CD4-positive, alpha-beta T cell (primary cell): ENCODE data around the gene CDK14. TPM values are rescaled to one million over a fixed set of nuclear protein-coding genes. Genes with fewer than 3 reads are reported as not detected.

ENCODE experiments used
- ATAC-seq: fragments of 200-7000 bp; cut with Tn5 transposase; one replicate; pipeline ENCODE4 v1.10.0; 2022; ENCODE audit warnings: mild to moderate bottlenecking; ENCODE audit not compliant: poor library complexity
- CTCF ChIA-PET: fragments of 350-600 bp; sonication (Branson Sonifier 250); formaldehyde crosslinking; loops from one replicate; lab custom pipeline; 2021; ENCODE audit warnings: antibody characterized with exemption, inconsistent platforms; lab: Charles Lee
- POLR2A ChIA-PET: fragments of 350-600 bp; sonication (Branson Sonifier 250); formaldehyde crosslinking; loops from one replicate; lab custom pipeline; 2021; ENCODE audit warnings: antibody characterized with exemption, inconsistent platforms; lab: Charles Lee
- DNase-seq, 14 experiments: peaks; one replicate each; pipeline ENCODE4 v3.0.0-alpha.2; 2013 to 2020; ENCODE audit warnings: mixed read lengths in 2 of 14
- H3K27ac ChIP-seq, 2 donors: one replicate each; pipeline versions ENCODE4 v1.5.1 to v1.7.0; 2013; ENCODE audit warnings: low read length in 2 of 2, low read depth in 1 of 2, mild to moderate bottlenecking in 1 of 2
- H3K27me3 ChIP-seq, 2 experiments: 1 replicate in 1 of 2; 2 replicates in 1 of 2; pipeline versions ENCODE4 v1.6.1 to v1.7.0; 2013; ENCODE audit warnings: low read length in 2 of 2, control low read depth in 1 of 2, mild to moderate bottlenecking in 1 of 2, moderate library complexity in 1 of 2; ENCODE audit not compliant: insufficient read depth in 2 of 2, control insufficient read depth in 1 of 2
- H3K36me3 ChIP-seq: one replicate; pipeline ENCODE4 v1.6.1; 2013; ENCODE audit warnings: low read length, control low read depth; ENCODE audit not compliant: insufficient read depth
- H3K4me1 ChIP-seq: one replicate; pipeline ENCODE4 v1.6.1; 2013; ENCODE audit warnings: low read length, control low read depth; ENCODE audit not compliant: insufficient read depth
- H3K4me3 ChIP-seq: one replicate; pipeline ENCODE4 v1.5.1; 2013; ENCODE audit warnings: mild to moderate bottlenecking, low read length, moderate library complexity
- H3K9me3 ChIP-seq, 2 experiments: 1 replicate in 1 of 2; 2 replicates in 1 of 2; pipeline versions ENCODE4 v1.6.1 to v1.7.0; 2013; ENCODE audit warnings: low read length in 2 of 2, mild to moderate bottlenecking in 2 of 2, control low read depth in 1 of 2, moderate library complexity in 1 of 2; ENCODE audit not compliant: control insufficient read depth in 1 of 2, insufficient read depth in 1 of 2
- H3K27ac Mint-ChIP-seq: one replicate; pipeline ENCODE4 v1.8.0; 2020; ENCODE audit warnings: mixed read lengths
- H3K27me3 Mint-ChIP-seq: one replicate; pipeline ENCODE4 v1.8.0; 2021; ENCODE audit warnings: mixed read lengths
- H3K36me3 Mint-ChIP-seq: one replicate; pipeline ENCODE4 v1.8.0; 2021; ENCODE audit warnings: low read depth, mixed read lengths
- H3K4me1 Mint-ChIP-seq: one replicate; pipeline ENCODE4 v1.8.0; 2021; ENCODE audit warnings: low read depth, mixed read lengths
- H3K4me3 Mint-ChIP-seq: one replicate; pipeline ENCODE4 v1.8.0; 2020; ENCODE audit warnings: mild to moderate bottlenecking, mixed read lengths
- H3K9me3 Mint-ChIP-seq: one replicate; pipeline ENCODE4 v1.8.0; 2020; ENCODE audit warnings: mixed read lengths
- intact Hi-C, 2 experiments: fragments of 100-400 bp; cut with DNase I in 1 of 2; cut with micrococcal nuclease in 1 of 2; formaldehyde crosslinking; loops; one replicate each; pipeline versions ENCODE4 v1.15.1 to v1.9.0; 2023 to 2025; cut with DNase I, micrococcal nuclease
- total RNA-seq, 174 experiments: library from RNA in 2 of 174; stranded (reverse) in 2 of 174; gene quantifications; one replicate each; pipeline ENCODE4 v1.2.3 and lab custom pipeline; 2021 to 2026
- TF ChIP-seq, protein P1 (sequence below): fragments of 200-600 bp; IDR thresholded peaks from one replicate; pipeline ENCODE4 v1.8.0; 2022; ENCODE audit warnings: antibody characterized with exemption, mild to moderate bottlenecking

Gene CDK14
- total RNA-seq, 2 experiments from 2014 or later = 0.45 to 0.47 TPM

DNA sequence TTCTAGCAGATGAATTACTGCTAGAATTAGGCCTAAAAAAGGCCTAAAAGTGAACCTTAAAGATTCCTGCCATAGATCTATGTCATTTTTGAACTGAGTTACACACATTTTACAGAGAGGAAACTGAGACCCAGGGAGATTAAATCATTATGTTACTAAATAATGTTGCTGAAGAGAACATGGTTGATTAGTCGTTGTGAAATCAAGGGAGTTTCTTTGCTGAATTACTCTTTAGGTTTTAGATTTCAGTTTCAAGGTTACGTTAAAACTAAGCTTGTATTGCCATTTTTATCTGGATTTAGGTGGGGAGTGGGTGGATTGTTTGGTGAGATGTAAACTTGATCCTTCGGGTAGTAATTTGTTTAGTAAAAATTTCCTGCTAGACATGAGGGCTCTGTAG lies 21.3 kb downstream of the CDK14 start:
- Mint-ChIP-seq H3K36me3 (no peaks in the 10 kb centered on the region), H3K4me1 (no peaks in the 10 kb centered on the region), H3K9me3 (no peaks in the 10 kb centered on the region), H3K27ac (no peak overlapping the region), H3K27me3 (no peaks in the 10 kb centered on the region), H3K4me3 (no peak overlapping the region)
- H3K4me3 ChIP-seq = no peak overlapping the region
- H3K27ac ChIP-seq = no peak overlapping the region
- TF ChIP-seq, protein P1, sequence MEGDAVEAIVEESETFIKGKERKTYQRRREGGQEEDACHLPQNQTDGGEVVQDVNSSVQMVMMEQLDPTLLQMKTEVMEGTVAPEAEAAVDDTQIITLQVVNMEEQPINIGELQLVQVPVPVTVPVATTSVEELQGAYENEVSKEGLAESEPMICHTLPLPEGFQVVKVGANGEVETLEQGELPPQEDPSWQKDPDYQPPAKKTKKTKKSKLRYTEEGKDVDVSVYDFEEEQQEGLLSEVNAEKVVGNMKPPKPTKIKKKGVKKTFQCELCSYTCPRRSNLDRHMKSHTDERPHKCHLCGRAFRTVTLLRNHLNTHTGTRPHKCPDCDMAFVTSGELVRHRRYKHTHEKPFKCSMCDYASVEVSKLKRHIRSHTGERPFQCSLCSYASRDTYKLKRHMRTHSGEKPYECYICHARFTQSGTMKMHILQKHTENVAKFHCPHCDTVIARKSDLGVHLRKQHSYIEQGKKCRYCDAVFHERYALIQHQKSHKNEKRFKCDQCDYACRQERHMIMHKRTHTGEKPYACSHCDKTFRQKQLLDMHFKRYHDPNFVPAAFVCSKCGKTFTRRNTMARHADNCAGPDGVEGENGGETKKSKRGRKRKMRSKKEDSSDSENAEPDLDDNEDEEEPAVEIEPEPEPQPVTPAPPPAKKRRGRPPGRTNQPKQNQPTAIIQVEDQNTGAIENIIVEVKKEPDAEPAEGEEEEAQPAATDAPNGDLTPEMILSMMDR = no peak
- no peaks in the 10 kb centered on the region for H3K4me1 ChIP-seq
- no peaks in the 10 kb centered on the region for H3K9me3 ChIP-seq
- H3K27me3 ChIP-seq = no peaks in the 10 kb centered on the region
- DNase-seq (no peak), ATAC-seq (no peak)
- H3K36me3 ChIP-seq = no peaks in the 10 kb centered on the region
- intact Hi-C loops = no loop called here
- CTCF ChIA-PET = no interaction called here
- POLR2A ChIA-PET = no interaction called here

DNA sequence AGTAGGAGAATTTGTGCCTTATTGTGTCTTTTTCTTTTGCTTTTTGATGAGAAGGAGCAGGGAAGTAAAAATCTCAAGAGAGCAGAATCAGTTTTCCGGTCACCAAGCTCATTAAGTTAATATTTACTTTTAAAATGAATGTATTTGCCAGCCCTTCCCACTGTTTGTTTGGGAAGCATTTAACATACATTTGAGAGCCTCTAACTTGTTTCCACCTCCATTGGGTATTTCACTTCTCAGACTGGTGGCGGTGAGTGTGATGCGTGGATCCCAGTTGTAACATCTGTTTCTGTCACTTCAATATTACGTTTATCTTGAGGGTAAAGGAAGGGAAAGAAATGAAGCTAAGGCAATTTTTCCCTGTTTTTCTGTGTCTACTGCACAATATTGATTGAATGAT lies 22.8 kb downstream of the CDK14 start:
- no peaks in the 10 kb centered on the region for H3K9me3 Mint-ChIP-seq
- Histone ChIP-seq H3K9me3 (no peaks in the 10 kb centered on the region), H3K36me3 (no peaks in the 10 kb centered on the region), H3K27ac (no peak overlapping the region), H3K4me1 (no peaks in the 10 kb centered on the region), H3K4me3 (no peak overlapping the region), H3K27me3 (no peaks in the 10 kb centered on the region)
- intact Hi-C loops = no loop called here
- H3K4me3 Mint-ChIP-seq = no peak overlapping the region
- ATAC-seq (no peak), DNase-seq (no peak)
- H3K36me3 Mint-ChIP-seq = no peaks in the 10 kb centered on the region
- H3K27me3 Mint-ChIP-seq = no peaks in the 10 kb centered on the region
- no peaks in the 10 kb centered on the region for H3K4me1 Mint-ChIP-seq
- ChIA-PET CTCF (no interaction called here), POLR2A (no interaction called here)
- TF ChIP-seq, protein P1 = no peak
- H3K27ac Mint-ChIP-seq = no peak overlapping the region

DNA sequence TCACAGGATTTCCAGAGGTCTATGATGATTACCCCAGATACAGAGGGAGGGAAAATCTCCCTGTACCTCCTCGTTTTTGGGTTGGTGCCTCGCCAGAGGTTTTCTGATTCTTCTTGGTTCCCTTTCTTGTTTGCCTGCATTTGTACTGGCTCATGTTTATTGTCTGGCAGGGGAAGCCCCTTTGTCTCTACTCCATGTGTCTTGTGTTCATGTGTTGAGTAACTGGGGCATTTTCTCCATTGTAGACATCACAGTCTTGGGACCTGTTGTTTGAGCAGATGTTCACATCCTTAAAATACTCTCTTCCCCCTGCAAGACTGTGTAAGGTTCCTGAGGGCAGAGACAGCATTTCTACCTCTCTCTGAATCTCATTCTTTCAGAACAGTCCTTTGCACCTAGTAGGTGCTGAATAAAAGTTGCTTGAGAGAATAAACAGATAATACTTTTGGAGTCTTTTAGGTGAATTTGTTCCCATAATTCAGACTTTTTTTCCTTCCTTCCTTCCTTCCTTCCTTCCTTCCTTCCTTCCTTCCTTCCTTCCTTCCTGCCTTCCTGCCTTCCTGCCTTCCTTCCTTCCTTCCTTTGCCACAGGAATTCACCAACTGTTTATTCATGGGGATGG lies 25.1 kb downstream of the CDK14 start:
- intact Hi-C loops = no loop called here
- H3K36me3 ChIP-seq = no peaks in the 10 kb centered on the region
- H3K36me3 Mint-ChIP-seq = no peaks in the 10 kb centered on the region
- no peaks in the 10 kb centered on the region for H3K27me3 Mint-ChIP-seq
- H3K4me3 Mint-ChIP-seq = no peak overlapping the region
- no peaks in the 10 kb centered on the region for H3K9me3 Mint-ChIP-seq
- no peak overlapping the region for H3K27ac ChIP-seq
- no peak overlapping the region for H3K27ac Mint-ChIP-seq
- ATAC-seq (no peak), DNase-seq (peak in 2 of 14 experiments; percentile 51 to 63)
- H3K4me1 ChIP-seq = no peaks in the 10 kb centered on the region
- no peaks in the 10 kb centered on the region for H3K4me1 Mint-ChIP-seq
- H3K27me3 ChIP-seq = no peaks in the 10 kb centered on the region
- no peaks in the 10 kb centered on the region for H3K9me3 ChIP-seq
- H3K4me3 ChIP-seq = no peak overlapping the region
- ChIA-PET CTCF (no interaction called here), POLR2A (no interaction called here)
- TF ChIP-seq, protein P1 = no peak
